ENCODE data around the gene KDM6A.
"Not testable (repeated sequence)": the region's sequence is repeated elsewhere in the genome, so short reads cannot be mapped to it uniquely, and the experiment has no call there.

KDM6A gene

GRCh38 chrX:44876086-44876485 lies 3.1 kb downstream of the KDM6A start:
- no peak overlapping the region for H3K4me3 Mint-ChIP-seq

GRCh38 chrX:44876767-44877166 lies 3.8 kb downstream of the KDM6A start:
- H3K27ac Mint-ChIP-seq: no peak overlapping the region
- H3K4me3 Mint-ChIP-seq: no peak overlapping the region
- no peaks in the 10 kb centered on the region for H3K27me3 Mint-ChIP-seq
- no peak for ATAC-seq
- H3K4me1 Mint-ChIP-seq: peaks cover 4% of the 10 kb centered on the region
- no peaks in the 10 kb centered on the region for H3K36me3 Mint-ChIP-seq
- no peaks in the 10 kb centered on the region for H3K9me3 Mint-ChIP-seq

More at GRCh38 chrX:44876086-44876485, 3.1 kb downstream of the KDM6A start:
- H3K27ac Mint-ChIP-seq: no peak overlapping the region
- H3K36me3 Mint-ChIP-seq: no peaks in the 10 kb centered on the region
- no peaks in the 10 kb centered on the region for H3K27me3 Mint-ChIP-seq
- peaks cover 4% of the 10 kb centered on the region for H3K4me1 Mint-ChIP-seq
- H3K9me3 Mint-ChIP-seq: no peaks in the 10 kb centered on the region
- ATAC-seq: no peak

GRCh38 chrX:44878780-44879179 lies 5.8 kb downstream of the KDM6A start:
- H3K9me3 Mint-ChIP-seq: no peaks in the 10 kb centered on the region
- no peak overlapping the region for H3K27ac Mint-ChIP-seq
- H3K4me1 Mint-ChIP-seq: peaks cover 11% of the 10 kb centered on the region
- H3K4me3 Mint-ChIP-seq: no peak overlapping the region
- ATAC-seq: no peak
- H3K36me3 Mint-ChIP-seq: no peaks in the 10 kb centered on the region
- no peaks in the 10 kb centered on the region for H3K27me3 Mint-ChIP-seq

- H3K36me3 Mint-ChIP-seq: no peaks in the 10 kb centered on the region
- no peaks in the 10 kb centered on the region for H3K9me3 Mint-ChIP-seq
- H3K4me3 Mint-ChIP-seq: no peak overlapping the region
- H3K27ac Mint-ChIP-seq: no peak overlapping the region
- no peaks in the 10 kb centered on the region for H3K27me3 Mint-ChIP-seq
- peaks cover 21% of the 10 kb centered on the region for H3K4me1 Mint-ChIP-seq
- ATAC-seq: no peak
Measured at GRCh38 chrX:44881549-44881948, 8.6 kb downstream of the KDM6A start.

- no peak for ATAC-seq
- no peaks in the 10 kb centered on the region for H3K27me3 Mint-ChIP-seq
- H3K27ac Mint-ChIP-seq: no peak overlapping the region
- no peaks in the 10 kb centered on the region for H3K36me3 Mint-ChIP-seq
- no peaks in the 10 kb centered on the region for H3K9me3 Mint-ChIP-seq
- peaks cover 21% of the 10 kb centered on the region for H3K4me1 Mint-ChIP-seq
- no peak overlapping the region for H3K4me3 Mint-ChIP-seq
Measured at GRCh38 chrX:44882635-44883034, 9.6 kb downstream of the KDM6A start.

GRCh38 chrX:44884944-44885343 lies 12.0 kb downstream of the KDM6A start:
- Mint-ChIP-seq H3K36me3 (no peaks in the 10 kb centered on the region), H3K4me1 (peaks cover 25% of the 10 kb centered on the region), H3K27ac (peak overlapping the region; percentile 30), H3K4me3 (no peak overlapping the region), H3K27me3 (no peaks in the 10 kb centered on the region), H3K9me3 (no peaks in the 10 kb centered on the region)
- no peak for ATAC-seq

DNA sequence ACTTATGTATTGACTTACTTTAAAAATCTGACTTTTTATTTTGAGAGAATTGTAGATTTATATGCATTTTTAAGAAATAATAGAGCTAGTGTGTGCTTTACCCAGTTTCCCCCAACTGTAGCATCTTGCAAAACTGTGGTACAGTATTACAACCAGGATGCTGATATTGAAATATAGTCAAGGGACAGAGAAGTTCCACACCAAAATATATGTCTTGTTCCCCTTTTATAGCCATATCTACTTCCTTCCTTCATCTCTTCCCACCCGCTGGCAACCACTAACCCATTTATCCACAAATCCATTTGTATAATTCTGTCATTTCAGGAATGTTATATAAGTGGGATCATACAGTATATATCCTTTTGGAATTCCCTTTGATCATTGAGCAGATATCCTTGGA lies 16.8 kb downstream of the KDM6A start:
- Mint-ChIP-seq H3K27me3 (no peaks in the 10 kb centered on the region), H3K27ac (no peak overlapping the region), H3K4me1 (peaks cover 19% of the 10 kb centered on the region), H3K36me3 (no peaks in the 10 kb centered on the region), H3K9me3 (no peaks in the 10 kb centered on the region), H3K4me3 (no peak overlapping the region)
- no peak for ATAC-seq

DNA sequence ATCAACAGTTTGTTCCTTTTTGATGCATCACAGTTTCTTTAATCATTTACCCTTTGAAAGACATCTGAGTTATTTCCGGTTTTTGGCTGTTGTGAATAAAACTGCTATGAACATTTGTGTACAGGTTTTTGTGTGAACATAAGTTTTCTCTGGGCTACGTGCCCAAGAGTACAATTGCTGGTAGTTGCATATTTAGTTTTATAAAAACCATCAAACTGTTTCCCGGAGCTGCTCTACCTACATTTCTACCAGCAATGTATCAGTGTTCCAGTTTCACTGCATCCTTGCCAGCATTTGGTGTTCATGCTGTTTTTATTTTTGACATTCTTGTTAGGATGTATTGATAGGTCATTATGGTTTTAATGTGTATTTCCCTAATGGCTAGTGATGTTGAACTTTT lies 17.3 kb downstream of the KDM6A start:
- peaks cover 17% of the 10 kb centered on the region for H3K4me1 Mint-ChIP-seq

GRCh38 chrX:44890687-44891086 lies 17.7 kb downstream of the KDM6A start:
- H3K27ac Mint-ChIP-seq, H3K27me3 Mint-ChIP-seq, H3K36me3 Mint-ChIP-seq, H3K4me3 Mint-ChIP-seq, H3K9me3 Mint-ChIP-seq, ATAC-seq: not testable (repeated sequence)
- H3K4me1 Mint-ChIP-seq: peaks cover 17% of the 10 kb centered on the region

More for the DNA sequence above, 17.3 kb downstream of the KDM6A start:
- Mint-ChIP-seq H3K27ac (no peak overlapping the region), H3K36me3 (no peaks in the 10 kb centered on the region), H3K27me3 (no peaks in the 10 kb centered on the region), H3K4me3 (no peak overlapping the region), H3K9me3 (no peaks in the 10 kb centered on the region)
- ATAC-seq: no peak

DNA sequence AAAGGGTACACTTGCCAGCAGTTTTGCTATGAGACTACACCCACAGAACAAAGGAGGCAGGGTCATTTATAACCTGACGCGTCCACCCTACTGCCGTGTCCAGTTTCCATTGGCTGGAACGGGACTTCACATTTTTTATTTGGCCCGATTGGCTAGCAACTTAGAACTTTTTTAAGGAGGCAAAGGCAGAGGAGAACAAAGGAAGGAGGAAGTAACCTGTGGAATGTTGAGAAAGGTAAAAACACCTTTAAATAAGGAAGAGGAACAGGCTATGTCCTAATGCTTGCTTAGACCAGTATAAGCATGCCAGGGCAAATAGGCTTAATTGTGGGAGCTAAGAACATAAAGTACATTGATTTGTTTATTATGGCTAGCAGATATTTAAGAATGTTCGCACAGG lies 18.7 kb downstream of the KDM6A start:
- peaks cover 17% of the 10 kb centered on the region for H3K4me1 Mint-ChIP-seq
- no peak for ATAC-seq
- H3K4me3 Mint-ChIP-seq: no peak overlapping the region
- no peak overlapping the region for H3K27ac Mint-ChIP-seq
- H3K27me3 Mint-ChIP-seq: no peaks in the 10 kb centered on the region
- no peaks in the 10 kb centered on the region for H3K9me3 Mint-ChIP-seq
- H3K36me3 Mint-ChIP-seq: no peaks in the 10 kb centered on the region

DNA sequence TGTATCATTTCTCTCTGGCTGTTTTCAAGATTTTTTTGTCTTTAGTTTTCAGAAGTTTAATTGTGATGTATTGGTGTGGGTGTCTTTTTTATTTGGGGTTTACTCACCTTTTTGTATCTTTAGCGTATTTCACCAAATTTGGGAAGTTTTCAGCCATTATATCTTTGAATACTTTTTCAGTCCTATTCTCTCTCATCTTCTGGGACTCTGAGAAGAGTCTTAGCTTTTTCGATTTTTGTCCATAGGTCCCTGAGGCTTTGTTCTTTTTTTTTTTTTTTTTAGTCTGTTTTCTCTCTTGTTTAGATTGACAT lies 23.8 kb downstream of the KDM6A start:
- Mint-ChIP-seq H3K27ac (no peak overlapping the region), H3K4me3 (no peak overlapping the region), H3K9me3 (no peaks in the 10 kb centered on the region), H3K36me3 (no peaks in the 10 kb centered on the region), H3K4me1 (peaks cover 32% of the 10 kb centered on the region), H3K27me3 (no peaks in the 10 kb centered on the region)
- ATAC-seq: no peak

- ATAC-seq: no peak
- peaks cover 32% of the 10 kb centered on the region for H3K4me1 Mint-ChIP-seq
- no peaks in the 10 kb centered on the region for H3K27me3 Mint-ChIP-seq
- H3K36me3 Mint-ChIP-seq: no peaks in the 10 kb centered on the region
- no peaks in the 10 kb centered on the region for H3K9me3 Mint-ChIP-seq
- peak overlapping the region; percentile 76 for H3K27ac Mint-ChIP-seq
- no peak overlapping the region for H3K4me3 Mint-ChIP-seq
Measured at GRCh38 chrX:44897539-44897938, 24.6 kb downstream of the KDM6A start.

DNA sequence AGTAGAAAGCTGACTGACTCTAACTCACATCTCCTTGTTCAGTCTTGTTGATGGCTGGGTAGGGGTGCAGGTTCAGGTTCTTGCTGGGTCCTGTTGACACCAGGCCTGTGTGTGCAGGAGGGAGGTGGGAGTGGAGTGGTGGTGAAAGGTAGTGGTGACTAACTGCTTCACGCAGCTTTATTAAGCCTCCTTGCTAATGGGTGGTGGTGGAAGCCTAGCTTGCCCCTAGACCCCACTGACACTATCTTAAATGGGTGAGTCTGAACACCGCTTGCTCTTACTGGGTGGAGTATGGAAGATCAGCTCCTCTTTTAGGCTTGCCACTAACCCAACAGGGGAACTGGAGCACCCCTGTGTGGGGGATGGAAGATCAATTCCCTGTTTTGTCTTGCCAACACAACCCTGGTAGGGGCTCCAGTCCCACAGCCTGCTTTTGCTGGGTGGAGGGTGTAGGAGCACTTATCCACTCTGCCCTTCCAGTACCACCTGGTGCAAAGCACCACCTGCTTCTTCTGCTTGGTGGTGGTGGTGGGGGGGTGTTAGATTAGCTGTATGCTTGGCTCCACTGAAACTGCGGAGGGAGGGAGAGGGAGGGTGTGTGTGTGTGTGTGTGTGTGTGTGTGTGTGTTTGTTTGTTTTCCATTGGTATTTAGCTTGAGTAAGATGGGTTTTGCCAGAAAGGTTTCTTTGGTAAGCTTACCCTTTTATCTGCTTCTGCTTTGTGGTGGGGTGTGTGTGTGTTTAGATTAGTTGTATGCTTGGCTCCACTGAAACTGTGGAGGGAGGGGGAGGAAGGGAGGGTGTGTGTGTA lies 25.6 kb downstream of the KDM6A start:
- peak overlapping the region; percentile 76 for H3K27ac Mint-ChIP-seq
- H3K27me3 Mint-ChIP-seq: no peaks in the 10 kb centered on the region
- H3K4me3 Mint-ChIP-seq: peak overlapping the region; percentile 46
- ATAC-seq: peak; percentile 93
- H3K36me3 Mint-ChIP-seq: peaks cover 5% of the 10 kb centered on the region
- peaks cover 34% of the 10 kb centered on the region for H3K4me1 Mint-ChIP-seq
- peaks cover 2% of the 10 kb centered on the region for H3K9me3 Mint-ChIP-seq

DNA sequence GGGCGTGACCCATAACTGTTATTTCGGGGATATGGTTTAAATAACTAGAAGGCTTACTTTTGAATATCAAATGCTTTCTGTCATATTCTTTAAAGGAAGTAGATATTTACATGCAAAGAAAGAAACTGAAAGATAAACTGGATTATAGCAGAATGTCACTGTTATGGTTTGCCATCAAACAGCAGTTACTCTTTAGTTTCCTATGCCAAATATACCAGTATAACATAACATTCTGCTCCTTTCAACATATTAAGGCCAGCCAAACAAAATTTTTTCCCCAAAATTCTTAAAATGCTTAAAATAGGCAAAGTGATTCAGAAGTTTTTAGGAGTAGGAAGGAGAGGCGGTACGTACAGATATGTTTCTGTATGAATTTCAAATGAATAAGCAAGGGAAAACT lies 27.0 kb downstream of the KDM6A start:
- no peaks in the 10 kb centered on the region for H3K27me3 Mint-ChIP-seq
- peak overlapping the region; percentile 66 for H3K4me3 Mint-ChIP-seq
- H3K36me3 Mint-ChIP-seq: peaks cover 6% of the 10 kb centered on the region
- ATAC-seq: no peak
- H3K9me3 Mint-ChIP-seq: peaks cover 2% of the 10 kb centered on the region
- H3K4me1 Mint-ChIP-seq: peaks cover 38% of the 10 kb centered on the region
- peak overlapping the region; percentile 76 for H3K27ac Mint-ChIP-seq

DNA sequence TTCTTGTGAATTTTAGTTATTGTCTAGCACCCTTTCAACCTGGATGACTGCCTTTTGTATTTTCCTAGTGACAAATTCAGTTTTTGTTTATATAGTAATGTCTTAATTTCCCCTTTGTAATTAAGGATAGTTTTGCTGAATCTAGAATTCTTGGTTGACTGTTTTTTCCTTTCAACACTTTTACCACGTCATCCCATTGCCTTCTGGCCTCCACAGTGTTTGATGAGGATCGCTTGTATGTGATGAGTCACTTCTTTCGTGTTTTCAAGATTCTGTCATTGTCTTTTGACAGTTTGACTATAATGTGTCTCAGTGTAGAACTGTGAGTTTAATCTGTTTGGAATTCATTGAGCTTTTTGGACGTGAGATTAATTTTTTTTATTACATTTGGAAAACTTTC lies 30.1 kb downstream of the KDM6A start:
- peaks cover 62% of the 10 kb centered on the region for H3K4me1 Mint-ChIP-seq
- H3K27me3 Mint-ChIP-seq: no peaks in the 10 kb centered on the region
- H3K9me3 Mint-ChIP-seq: peaks cover 2% of the 10 kb centered on the region
- H3K27ac Mint-ChIP-seq: peak overlapping the region; percentile 71
- no peak overlapping the region for H3K4me3 Mint-ChIP-seq
- no peak for ATAC-seq
- peaks cover 6% of the 10 kb centered on the region for H3K36me3 Mint-ChIP-seq

- H3K27me3 Mint-ChIP-seq: no peaks in the 10 kb centered on the region
- H3K4me1 Mint-ChIP-seq: peaks cover 58% of the 10 kb centered on the region
- no peak for ATAC-seq
- peak overlapping the region; percentile 52 for H3K4me3 Mint-ChIP-seq
- peak overlapping the region; percentile 71 for H3K27ac Mint-ChIP-seq
- H3K9me3 Mint-ChIP-seq: peaks cover 2% of the 10 kb centered on the region
- H3K36me3 Mint-ChIP-seq: peaks cover 6% of the 10 kb centered on the region
Measured at GRCh38 chrX:44903830-44904530, 31.0 kb downstream of the KDM6A start.

Data from stimulated activated memory B cell treated with anti-CD40 and anti-IgM and Interleukin-4, amounts not matched to agents 10 μg/mL and 1 μg/mL and 100 μg/mL, for 72 hours (primary cell).